ACHN (cell line): ENCODE measurements around the gene CRNKL1.

Experiments
- DNase-seq: peaks from one replicate; pipeline ENCODE4 v3.0.0-alpha.2; 2015
- in situ Hi-C: cut with HindIII; loops from 2 replicates; pipeline ENCODE4 v1.10.0; 2017; ENCODE audit warnings: low sequenced_read_pairs, low pct_ligation_motif_present, low pct_unique_long_range_greater_than_20kb

CRNKL1 gene

DNA sequence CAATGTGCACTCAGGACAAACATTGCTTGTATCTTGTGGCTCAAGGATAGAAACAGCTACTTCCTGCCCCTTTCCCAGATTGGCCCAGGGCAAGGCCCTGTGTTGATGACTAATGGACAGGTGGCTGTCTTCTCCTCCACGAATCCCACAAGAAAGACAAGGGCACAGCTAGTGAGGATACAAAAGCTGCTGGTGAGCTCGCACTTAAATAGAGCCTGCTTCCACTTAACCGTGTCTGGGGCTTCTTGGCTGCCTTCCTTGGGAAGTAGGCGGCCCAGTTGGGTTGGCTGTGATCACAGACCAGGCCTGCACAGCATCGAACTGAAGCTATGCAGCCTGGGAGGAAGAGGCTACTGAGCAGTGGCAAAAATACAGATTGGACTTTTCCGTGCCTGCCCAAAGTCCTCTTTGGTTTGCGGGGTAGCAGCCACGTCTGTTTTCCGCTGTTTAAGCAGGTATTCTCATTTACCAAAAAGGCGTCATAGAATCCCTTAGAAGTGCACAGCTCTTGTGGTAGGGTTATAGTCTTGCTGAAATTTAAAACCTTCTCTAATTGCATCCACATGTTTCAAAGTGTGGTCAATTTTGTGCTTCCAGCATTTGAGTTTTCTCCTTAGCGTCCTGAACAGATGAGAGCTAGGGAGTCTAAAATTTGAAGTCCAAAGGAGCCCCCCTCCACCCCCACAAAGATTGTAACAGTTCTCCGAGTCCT, 58.2 kb downstream of the CRNKL1 start:
- peak; percentile 61 for DNase-seq
- in situ Hi-C loops = no loop called here

DNA sequence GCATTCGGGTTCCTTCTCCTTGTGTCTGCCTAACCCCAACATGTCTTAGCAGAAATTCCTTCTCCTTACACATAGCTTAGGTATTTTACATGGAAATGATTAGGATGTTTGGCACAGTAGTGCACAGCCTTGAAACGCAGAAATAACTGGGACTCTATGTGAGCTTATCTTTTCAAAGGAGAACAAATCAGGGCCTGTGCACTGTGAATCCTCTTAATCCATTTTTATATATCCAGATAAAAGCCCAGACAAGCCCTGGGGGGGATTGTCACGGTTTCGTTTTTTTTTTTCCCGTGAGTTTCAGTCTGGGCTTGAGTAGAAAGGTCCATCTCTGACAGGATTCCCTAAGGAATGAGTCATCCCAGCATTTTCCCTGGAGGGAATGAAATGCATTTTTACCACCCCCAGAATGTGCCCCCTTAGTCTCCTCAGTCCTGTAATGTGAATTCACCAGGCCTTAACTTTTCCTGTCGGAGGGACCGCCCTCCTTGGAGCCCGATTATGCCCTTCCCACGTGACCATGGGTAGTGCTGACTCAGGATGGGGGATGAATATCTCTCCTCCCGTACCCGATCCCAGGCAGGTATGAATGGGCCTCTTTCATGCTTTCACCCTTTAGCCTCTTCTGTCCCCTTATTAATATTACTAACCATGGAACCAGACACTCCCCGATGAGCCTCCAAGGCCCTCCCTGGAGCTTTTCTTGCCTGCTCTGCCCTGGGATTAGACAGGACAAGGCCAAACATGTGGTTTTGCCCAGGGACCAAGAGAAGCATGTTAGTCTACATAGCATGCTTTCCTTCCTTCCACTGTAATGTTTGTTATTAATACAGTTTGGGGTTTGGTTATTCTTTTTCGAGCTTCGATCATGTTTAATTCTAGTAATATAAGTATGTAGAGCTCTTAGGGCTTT, 59.0 kb downstream of the CRNKL1 start:
- in situ Hi-C loops = no loop called here
- DNase-seq = peak; percentile 90

DNA sequence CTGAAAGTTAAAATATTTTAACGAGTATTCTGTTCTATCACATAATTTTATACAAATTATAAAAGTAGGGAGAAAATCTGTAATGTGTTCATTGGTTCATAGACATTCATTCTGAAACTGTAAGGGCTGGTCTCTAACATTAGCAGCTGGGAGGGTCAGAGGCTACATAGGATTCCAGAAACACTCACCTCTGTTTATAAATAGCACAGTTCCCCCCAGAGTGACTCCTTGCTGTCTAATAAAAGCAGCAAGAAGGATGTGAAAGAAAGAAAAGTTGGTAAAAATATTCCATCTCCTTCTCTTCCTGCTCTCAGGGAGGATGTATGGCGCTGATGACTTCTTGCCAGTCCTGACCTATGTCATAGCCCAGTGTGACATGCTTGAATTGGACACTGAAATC, 60.4 kb downstream of the CRNKL1 start:
- DNase-seq = no peak
- in situ Hi-C loops = no loop called here

DNA sequence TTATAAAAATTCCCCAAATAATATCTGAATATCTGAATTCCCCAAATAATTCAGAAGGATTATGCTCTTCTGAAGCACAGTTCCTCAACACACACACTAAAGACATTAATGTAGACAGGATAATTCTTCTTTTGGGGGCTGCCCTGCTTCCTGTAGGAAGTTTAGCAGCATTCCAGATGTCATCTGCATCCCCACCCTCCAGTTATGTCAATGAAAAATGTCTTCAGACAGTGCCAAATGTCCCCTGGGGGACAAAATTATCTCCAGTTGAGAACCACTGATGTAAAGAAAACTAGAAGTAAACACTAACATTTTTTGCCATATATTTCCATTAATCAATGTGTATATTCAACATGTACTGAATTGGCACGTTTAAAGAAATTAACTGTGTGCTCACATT, 61.0 kb downstream of the CRNKL1 start:
- in situ Hi-C loops = no loop called here
- no peak for DNase-seq

- in situ Hi-C loops = no loop called here
- no peak for DNase-seq
Measured at GRCh38 chr20:19990850-19991249, 61.4 kb downstream of the CRNKL1 start.

DNA sequence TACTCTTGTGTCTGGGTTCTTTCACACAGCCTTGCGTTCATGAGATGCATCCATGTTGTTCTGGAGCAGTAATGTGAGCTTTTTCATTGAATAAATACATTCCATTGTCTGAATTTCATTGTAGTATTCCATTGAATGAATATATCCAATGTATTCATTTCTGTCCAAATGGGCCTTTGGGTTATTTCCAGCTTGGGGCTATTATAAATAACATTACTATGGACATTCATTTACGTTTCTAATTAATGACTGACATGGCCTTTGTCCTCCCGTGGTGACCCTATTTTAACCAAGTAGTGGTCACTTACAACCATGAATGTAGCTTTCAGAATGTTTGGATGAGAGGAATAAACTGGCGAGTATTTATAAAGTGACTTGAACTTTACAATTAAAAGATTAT, 65.2 kb downstream of the CRNKL1 start:
- DNase-seq = no peak
- in situ Hi-C loops = no loop called here

- DNase-seq = peak; percentile 32
Measured at GRCh38 chr20:19986419-19986818, 65.8 kb downstream of the CRNKL1 start.

More at GRCh38 chr20:19986419-19986818, 65.8 kb downstream of the CRNKL1 start:
- in situ Hi-C loops = no loop called here
